IPS-15b (cell line): Measurements from ENCODE around the gene ORAI1.
A peak's percentile ranks its signal among the peaks of the same experiment; 100 is the strongest.

Source experiments
- H3K27me3 ChIP-seq: one replicate; pipeline ENCODE4 v1.6.1; 2013; ENCODE audit warnings: low read length; ENCODE audit not compliant: control insufficient read depth, insufficient read depth
- H3K36me3 ChIP-seq: one replicate; pipeline ENCODE4 v1.6.1; 2013; ENCODE audit warnings: low read length; ENCODE audit not compliant: control insufficient read depth, insufficient read depth
- H3K4me1 ChIP-seq: one replicate; pipeline ENCODE4 v1.6.1; 2013; ENCODE audit warnings: mild to moderate bottlenecking, low read length; ENCODE audit not compliant: control insufficient read depth, insufficient read depth
- H3K4me3 ChIP-seq: one replicate; pipeline ENCODE4 v1.5.1; 2013; ENCODE audit warnings: low read depth, low read length
- H3K9ac ChIP-seq: one replicate; pipeline ENCODE4 v1.6.1; 2013; ENCODE audit warnings: low read depth, mild to moderate bottlenecking, low read length
- H3K9me3 ChIP-seq: one replicate; pipeline ENCODE4 v1.6.1; 2013; ENCODE audit warnings: mild to moderate bottlenecking, low read length; ENCODE audit not compliant: control insufficient read depth, insufficient read depth

Gene ORAI1

DNA sequence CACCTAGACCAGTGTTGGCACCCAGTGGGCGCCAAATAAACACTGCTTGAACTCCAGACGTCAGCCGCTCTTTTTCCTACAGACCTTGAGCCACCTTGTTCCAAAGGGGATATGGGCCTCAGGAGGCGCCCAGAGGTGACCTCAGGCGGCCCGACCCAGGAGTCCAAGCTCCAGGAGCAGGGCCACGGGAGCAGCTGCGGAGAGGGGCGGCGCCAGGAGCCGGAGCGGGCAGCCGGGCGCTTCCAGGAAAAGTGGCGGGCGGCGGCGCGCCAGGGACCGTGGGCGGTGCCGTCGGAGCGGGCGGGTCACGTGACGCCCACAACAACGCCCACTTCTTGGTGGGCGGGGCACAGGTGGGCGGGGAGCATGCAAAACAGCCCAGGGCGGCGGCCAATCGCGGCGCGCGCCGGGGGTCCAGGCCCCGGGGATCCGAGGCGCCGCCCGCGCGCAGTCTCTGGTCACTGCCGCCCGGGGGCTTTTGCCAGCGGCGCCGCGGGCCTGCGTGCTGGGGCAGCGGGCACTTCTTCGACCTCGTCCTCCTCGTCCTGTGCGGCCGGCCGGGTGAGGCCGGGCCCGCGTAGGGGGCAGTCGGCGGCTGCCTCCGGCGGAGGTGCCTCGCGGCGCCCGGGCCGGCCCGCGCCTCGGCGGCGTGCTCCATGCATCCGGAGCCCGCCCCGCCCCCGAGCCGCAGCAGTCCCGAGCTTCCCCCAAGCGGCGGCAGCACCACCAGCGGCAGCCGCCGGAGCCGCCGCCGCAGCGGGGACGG is at the start of gene ORAI1:
TSS of gene ORAI1 (plus strand) at position 444 of the 766 bp plus-strand sequence.
- H3K36me3 ChIP-seq, result peaks cover 6% of the 10 kb centered on the region
- peaks cover 8% of the 10 kb centered on the region for H3K4me1 ChIP-seq
- no peaks in the 10 kb centered on the region for H3K9me3 ChIP-seq
- peak within 1 kb of the TSS; percentile 87 for H3K4me3 ChIP-seq
- no peaks in the 10 kb centered on the region for H3K27me3 ChIP-seq
- H3K9ac ChIP-seq, result peak within 1 kb of the TSS; percentile 76

DNA sequence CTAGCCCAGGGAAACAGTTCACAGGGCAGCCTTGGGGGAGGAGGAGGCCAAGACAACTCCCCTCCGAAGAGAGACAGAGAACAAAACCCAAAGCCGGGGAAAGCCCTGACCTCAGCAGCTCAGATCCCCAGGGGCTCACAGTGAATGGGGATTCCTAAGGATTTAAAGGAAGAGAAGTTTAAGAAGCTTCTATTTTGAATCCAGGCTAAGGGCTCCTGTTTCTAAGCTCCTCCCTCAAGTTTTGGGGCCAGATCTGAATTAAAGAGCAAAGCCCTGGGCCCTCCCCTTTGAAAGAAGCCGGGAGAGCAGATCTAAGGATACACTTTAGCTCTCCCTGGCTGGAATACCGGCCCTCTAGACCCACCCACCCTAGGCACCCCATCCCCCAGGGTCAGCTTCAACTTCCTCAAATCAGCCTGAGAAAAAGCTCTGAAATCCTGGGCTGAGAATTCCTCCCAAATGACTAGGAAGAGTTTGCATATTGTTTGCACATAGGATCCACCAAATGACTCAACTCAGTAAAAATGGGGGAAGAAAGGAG is 49.4 kb upstream of the ORAI1 start:
- Histone ChIP-seq H3K4me1 (peaks cover 15% of the 10 kb centered on the region), H3K9ac (peak overlapping the region; percentile 85), H3K27me3 (no peaks in the 10 kb centered on the region), H3K36me3 (peaks cover 31% of the 10 kb centered on the region), H3K4me3 (peak overlapping the region; percentile 87), H3K9me3 (no peaks in the 10 kb centered on the region)

DNA sequence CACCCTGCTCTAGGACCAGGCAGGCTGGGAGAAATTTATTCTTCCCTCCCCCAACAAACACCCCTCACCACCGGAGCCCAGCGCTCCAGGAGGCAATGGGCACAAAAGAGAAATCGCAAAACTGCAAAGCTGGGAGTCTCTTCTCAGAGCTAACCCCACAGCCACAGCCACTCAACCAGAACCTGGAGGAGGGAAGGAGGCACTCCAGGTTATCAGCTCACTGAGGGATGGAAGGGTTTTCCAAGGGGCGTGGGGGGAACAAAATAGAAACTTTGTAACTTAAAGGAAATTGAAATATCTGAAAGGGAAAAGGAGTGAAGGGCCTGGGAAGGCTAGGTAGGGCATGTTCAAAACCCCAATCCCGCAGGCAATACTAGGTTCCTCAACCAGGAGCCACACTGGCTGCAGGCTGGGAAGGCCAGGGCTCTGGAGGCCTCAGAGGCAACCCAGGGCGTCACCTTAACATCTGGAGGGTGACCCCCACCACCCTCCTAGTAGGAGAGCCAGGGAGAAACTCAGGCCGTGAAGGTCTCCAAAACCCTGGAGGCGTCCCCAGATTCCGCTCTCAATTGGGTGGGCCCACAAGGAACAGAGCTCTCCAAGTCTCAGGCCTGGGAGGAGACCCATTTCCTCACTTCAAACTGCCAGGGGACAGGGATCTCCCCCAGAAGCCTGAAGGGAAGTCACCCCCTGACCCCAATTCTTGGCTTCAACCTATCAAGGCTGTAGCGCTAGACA is 48.7 kb upstream of the ORAI1 start:
- H3K4me3 ChIP-seq, result peak overlapping the region; percentile 87
- H3K9ac ChIP-seq, result peak overlapping the region; percentile 80
- H3K4me1 ChIP-seq, result peaks cover 15% of the 10 kb centered on the region

DNA sequence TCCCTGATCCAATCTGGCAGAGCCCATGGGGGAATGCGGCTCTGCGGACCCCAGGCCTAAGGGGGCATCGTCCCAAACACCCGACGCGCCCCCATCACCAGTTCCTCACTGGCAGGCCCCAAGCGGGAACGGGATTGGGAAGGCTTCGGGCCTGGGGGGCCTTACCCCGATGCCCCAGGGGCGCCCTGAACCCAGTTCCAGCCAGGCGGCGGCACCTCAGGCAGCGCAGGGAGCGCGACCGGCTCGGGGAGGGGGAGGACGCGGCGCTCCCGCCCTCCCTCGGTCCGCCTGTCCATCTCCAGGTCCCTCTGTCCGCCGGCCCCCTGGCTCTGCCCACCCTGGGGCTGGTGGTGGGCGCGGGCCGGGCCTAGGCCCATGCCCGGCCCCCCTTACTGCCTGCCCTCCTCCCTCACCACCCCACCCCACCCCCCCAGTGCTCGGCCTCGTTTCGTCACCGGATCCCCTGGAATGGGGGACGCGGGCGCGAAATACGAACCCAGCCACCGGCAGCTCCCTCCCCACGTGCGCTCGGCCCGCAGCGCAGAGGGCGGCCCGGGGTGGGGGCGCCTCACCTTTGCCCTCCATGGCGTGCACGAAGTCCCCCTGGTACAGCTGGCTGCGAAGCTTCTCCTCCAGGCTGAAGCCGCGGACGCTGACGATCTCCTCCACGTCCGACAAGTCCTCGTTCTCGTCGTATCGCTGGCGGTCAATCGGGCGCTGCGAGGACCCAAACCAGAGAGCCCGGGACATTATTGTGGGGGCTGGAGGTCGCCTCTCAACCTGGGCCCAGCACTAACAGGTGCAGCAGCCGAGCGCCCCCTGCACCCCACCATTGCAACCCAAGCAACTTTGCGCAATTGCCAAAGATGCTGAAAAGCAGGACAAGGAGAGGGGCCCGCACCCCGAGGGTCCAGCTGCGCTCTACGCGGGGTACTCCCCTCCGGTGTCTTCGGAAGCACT is 47.8 kb upstream of the ORAI1 start:
- H3K36me3 ChIP-seq, result peaks cover 25% of the 10 kb centered on the region
- peak overlapping the region; percentile 87 for H3K4me3 ChIP-seq
- no peaks in the 10 kb centered on the region for H3K9me3 ChIP-seq
- no peaks in the 10 kb centered on the region for H3K27me3 ChIP-seq
- peak overlapping the region; percentile 80 for H3K9ac ChIP-seq
- H3K4me1 ChIP-seq, result peaks cover 21% of the 10 kb centered on the region

More for the DNA sequence above, 48.7 kb upstream of the ORAI1 start:
- Histone ChIP-seq H3K27me3 (no peaks in the 10 kb centered on the region), H3K9me3 (no peaks in the 10 kb centered on the region), H3K36me3 (peaks cover 25% of the 10 kb centered on the region)

DNA sequence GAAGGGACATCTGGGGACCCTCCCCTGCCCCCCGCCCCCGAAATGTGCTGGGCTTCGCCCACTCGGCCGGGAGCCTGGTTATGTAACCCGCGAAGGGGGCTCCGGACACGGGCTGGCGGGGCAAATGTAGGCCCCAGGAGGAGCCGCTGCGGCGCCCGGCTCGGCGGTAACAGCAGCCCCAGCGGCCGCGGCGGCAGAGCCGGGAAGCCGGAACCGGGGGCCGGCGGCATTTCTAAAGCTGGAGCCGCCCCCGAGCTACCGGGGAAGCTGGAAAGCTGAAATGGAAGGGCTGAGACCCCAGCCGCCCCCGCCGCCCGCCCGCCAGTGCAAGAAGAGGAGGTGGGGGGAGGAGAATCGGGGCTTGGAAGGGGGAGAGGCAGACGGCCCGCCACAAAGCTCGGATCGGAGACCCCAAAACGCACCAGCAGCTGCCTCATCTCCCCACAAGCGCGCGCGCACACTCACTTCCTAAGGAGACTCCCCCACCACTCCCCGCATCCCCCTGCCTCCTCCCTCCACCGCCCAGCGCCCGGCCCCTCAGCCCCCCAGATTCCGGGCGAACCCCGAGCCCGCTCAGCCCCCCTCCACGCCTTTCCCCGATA is 47.0 kb upstream of the ORAI1 start:
- H3K4me1 ChIP-seq, result peaks cover 26% of the 10 kb centered on the region
- no peaks in the 10 kb centered on the region for H3K9me3 ChIP-seq
- H3K36me3 ChIP-seq, result peaks cover 19% of the 10 kb centered on the region
- H3K4me3 ChIP-seq, result peak overlapping the region; percentile 87
- peak overlapping the region; percentile 80 for H3K9ac ChIP-seq
- H3K27me3 ChIP-seq, result no peaks in the 10 kb centered on the region

DNA sequence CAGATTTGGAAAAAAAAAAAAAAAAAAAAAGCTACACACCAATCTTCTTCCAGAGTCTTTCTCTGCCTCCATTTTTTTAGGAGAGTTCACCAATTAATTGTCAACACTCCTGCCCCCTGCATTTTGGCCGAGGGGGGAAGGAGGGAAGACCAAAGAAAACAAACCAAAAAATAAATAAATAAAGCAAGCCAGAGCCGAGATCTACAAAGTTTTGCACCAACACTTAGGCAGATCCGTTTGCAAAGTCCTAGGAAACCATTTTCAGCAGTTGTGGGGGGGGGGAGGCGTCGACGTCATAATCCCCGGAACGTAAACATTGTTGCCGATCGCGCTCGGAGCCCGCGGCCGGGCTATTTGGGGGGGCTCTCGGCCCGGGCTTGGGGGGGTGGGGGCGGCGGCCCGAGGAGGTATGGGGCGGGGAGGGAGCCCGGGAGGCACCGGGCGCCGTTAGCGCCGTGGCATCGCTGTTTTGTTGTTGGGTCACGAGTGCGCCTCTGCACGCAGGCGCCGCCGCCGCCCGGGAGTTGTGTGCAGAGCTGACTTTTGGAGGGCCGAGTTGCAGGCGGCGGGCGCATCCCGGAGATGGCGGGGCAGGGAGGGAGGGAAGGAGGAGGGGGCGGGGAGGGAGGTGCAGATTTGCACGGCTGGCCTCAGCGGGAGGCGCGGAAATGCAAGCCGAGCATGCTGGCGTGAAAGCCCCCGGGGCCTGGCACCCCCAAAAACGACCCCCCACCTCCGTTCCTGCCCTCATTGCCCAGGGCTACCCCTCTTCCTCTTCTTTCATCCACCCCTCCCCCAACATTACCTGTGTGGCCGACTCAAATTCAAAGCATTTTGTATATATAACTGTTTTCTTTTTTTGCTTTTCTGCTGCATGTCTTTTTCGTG is 46.1 kb upstream of the ORAI1 start:
- Histone ChIP-seq H3K9ac (peak overlapping the region; percentile 89), H3K27me3 (no peaks in the 10 kb centered on the region), H3K4me1 (peaks cover 26% of the 10 kb centered on the region), H3K36me3 (peaks cover 9% of the 10 kb centered on the region), H3K4me3 (peak overlapping the region; percentile 96), H3K9me3 (no peaks in the 10 kb centered on the region)

DNA sequence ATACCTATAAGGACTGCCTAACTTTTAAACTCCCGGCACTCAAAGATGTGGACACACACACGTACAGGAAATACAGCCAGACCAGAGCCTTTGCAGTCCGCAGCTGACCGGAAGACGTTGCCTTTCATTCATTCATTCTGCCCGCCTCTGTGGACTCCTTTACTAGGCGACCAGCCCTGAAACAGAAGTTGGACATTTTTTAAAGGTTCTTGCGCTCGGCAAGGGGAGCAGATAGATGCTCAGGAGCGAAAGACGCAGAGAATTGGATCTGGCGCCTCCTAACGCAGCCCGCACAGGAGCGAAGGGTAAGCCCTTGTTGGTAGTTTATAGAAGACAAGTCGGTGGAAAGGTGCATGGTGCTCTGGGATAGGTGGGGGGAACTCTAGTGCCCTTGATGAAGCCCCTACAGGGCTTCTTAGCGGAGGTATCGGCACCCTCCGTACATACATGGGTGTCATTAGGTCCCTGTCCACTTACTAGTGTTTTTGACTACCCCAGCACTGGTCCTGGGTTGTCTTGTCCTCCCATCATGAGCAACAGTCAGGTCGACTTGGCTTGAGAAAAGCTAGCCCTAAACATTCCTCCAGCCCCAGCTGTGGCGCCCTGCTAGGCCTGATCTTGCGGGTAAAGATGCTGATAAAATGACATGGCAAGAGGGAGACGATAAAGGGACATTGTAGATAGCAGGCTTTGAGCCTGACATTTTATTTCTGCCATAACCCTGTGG is 45.2 kb upstream of the ORAI1 start, which contains the start of gene KDM2B:
TSS of gene KDM2B (minus strand) at position 65 of the 727 bp plus-strand sequence. CDS start 112 bp downstream, outside the sequence.
- H3K4me1 ChIP-seq, result peaks cover 19% of the 10 kb centered on the region
- H3K4me3 ChIP-seq, result peak within 1 kb of the TSS; percentile 96
- H3K9ac ChIP-seq, result peak within 1 kb of the TSS; percentile 89
- H3K27me3 ChIP-seq, result no peaks in the 10 kb centered on the region
- peaks cover under 1% of the 10 kb centered on the region for H3K36me3 ChIP-seq
- H3K9me3 ChIP-seq, result no peaks in the 10 kb centered on the region

DNA sequence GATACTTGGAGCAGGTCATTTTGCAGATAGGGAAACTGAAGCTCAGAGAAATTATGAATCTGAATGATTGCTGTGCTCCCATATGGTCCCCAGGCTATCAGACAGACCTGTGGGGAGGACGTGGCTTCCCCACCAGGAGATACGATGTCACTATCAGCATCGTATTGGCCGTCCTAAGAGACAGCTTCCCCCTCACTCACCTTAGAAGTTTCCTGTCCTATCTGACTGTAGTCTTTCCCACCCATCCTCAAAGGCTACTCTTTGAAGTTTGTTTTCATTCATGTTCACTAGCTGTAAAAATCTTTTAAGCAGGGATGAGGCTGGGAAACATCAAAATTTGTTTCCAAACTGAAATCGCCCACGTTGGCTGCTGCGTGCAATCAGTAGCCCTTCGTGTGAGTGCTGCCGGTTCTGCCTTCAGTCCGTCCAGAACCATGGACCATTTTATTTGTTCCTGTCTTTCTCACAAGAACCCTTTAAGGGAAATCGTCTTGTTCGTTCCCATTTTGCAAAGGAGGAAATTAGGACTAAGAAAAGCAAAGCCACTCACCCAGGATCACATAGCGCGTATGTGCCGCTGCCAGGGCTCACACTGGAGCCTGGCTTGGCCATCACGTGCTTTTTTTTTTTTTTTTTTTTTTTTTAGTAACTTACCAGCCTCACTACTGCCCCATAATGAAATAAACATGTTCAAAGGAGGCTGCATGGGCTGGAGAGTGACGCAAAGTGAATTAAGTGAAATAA is 44.5 kb upstream of the ORAI1 start:
- no peaks in the 10 kb centered on the region for H3K9me3 ChIP-seq
- no peaks in the 10 kb centered on the region for H3K27me3 ChIP-seq
- peak overlapping the region; percentile 96 for H3K4me3 ChIP-seq
- H3K4me1 ChIP-seq, result peaks cover 13% of the 10 kb centered on the region
- peak overlapping the region; percentile 89 for H3K9ac ChIP-seq
- no peaks in the 10 kb centered on the region for H3K36me3 ChIP-seq

DNA sequence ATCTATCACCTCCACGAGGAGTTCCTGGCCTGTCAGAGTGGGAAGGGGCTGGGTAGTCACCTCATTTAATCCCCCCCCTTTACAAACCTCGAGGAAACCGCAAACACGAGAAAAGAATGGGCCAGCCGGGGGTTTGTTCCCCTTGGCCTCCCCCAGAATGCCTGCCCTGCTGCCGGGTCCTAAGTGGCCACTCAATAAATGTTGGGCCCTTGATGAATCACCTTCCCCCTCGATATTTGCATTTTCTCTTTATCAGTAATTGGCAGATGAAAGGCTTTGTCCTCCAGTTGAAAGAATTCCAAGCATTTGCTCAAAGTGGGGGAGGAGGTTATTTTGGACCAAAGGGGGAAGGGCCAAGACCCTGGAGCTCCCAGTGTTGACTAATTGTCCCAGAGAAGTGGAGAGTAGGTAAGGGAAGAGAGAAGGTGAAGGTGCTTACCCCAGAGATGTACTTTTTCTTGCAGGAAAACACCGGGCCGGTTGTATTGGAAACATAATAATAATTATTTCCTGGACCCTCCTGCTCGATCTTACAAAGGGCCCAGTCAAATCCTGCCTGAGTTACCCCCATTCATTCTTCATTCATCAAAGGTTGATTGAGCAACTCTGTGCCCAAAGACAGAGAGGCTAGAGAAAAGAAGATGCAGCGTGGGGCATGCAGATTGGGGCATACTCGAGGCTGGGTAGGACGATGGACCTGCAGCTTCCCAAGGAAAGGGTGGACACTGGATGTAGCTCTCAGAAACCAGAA is 43.6 kb upstream of the ORAI1 start:
- H3K27me3 ChIP-seq, result no peaks in the 10 kb centered on the region
- H3K9me3 ChIP-seq, result no peaks in the 10 kb centered on the region
- peak overlapping the region; percentile 96 for H3K4me3 ChIP-seq
- H3K9ac ChIP-seq, result peak overlapping the region; percentile 89
- H3K36me3 ChIP-seq, result no peaks in the 10 kb centered on the region
- peaks cover 13% of the 10 kb centered on the region for H3K4me1 ChIP-seq
